ENCODE results near the gene BRPF1.

Gene BRPF1

GRCh38 chr3:9715764-9716437 is 15.6 kb upstream of the BRPF1 start:
- no peak overlapping the region for H3K27ac ChIP-seq (ENCODE audit: low read length)

GRCh38 chr3:9716801-9717555 is 14.6 kb upstream of the BRPF1 start:
- TF ChIP-seq EZH2phosphoT487 (IDR thresholded peaks at IDR 0.05; ENCODE audit: low read length) (no peak), CTCF (IDR thresholded peaks at IDR 0.05; ENCODE audit: low read length) (no peak), EZH2 (optimal IDR thresholded peaks at IDR 0.05; ENCODE audit: low read depth, low read length) (no peak)
- no peak overlapping the region for H3K9ac ChIP-seq (ENCODE audit: low read length)

More at GRCh38 chr3:9715764-9716437, 15.6 kb upstream of the BRPF1 start:
- no peaks in the 10 kb centered on the region for H3K9me2 ChIP-seq (replicated peaks; ENCODE audit: insufficient read depth, low read length)
- H3K36me3 ChIP-seq (replicated peaks; ENCODE audit: insufficient read depth, low read length): no peaks in the 10 kb centered on the region
- no peak for TF ChIP-seq EZH2phosphoT487 (IDR thresholded peaks at IDR 0.05; ENCODE audit: low read length)
- TF ChIP-seq CTCF (IDR thresholded peaks at IDR 0.05; ENCODE audit: low read length): no peak; the same call in 1 of the 2 replicates
- no peak for TF ChIP-seq EZH2 (optimal IDR thresholded peaks at IDR 0.05; ENCODE audit: low read depth, low read length)
- no peak overlapping the region for H3K9ac ChIP-seq (ENCODE audit: low read length)
- no peak overlapping the region for H3K4me3 ChIP-seq (ENCODE audit: low read length)
- H3K4me2 ChIP-seq (ENCODE audit: low read depth, low read length): no peak overlapping the region
- H3K9me3 ChIP-seq (replicated peaks; ENCODE audit: insufficient read depth, low read length): no peaks in the 10 kb centered on the region
- no peaks in the 10 kb centered on the region for H4K20me1 ChIP-seq (ENCODE audit: insufficient read depth, low read length)
- no peak for DNase-seq
- no peaks in the 10 kb centered on the region for H3K79me2 ChIP-seq (ENCODE audit: low read length)
- H2AFZ ChIP-seq (ENCODE audit: low read length): no peak overlapping the region
- no peaks in the 10 kb centered on the region for H3K4me1 ChIP-seq (ENCODE audit: low read length)
- H3K27me3 ChIP-seq (replicated peaks; ENCODE audit: insufficient read depth, low read length): no peaks in the 10 kb centered on the region
- no peaks in the 10 kb centered on the region for H3F3A ChIP-seq (ENCODE audit: insufficient read depth, low read length)

GRCh38 chr3:9717563-9717962 is 14.0 kb upstream of the BRPF1 start:
- Histone ChIP-seq H3K79me2 (ENCODE audit: low read length) (no peaks in the 10 kb centered on the region), H3K9ac (ENCODE audit: low read length) (no peak overlapping the region), H3K9me2 (replicated peaks; ENCODE audit: insufficient read depth, low read length) (no peaks in the 10 kb centered on the region), H3K4me3 (ENCODE audit: low read length) (no peak overlapping the region), H3K27me3 (replicated peaks; ENCODE audit: insufficient read depth, low read length) (no peaks in the 10 kb centered on the region), H3K4me2 (ENCODE audit: low read depth, low read length) (no peak overlapping the region), H3K36me3 (replicated peaks; ENCODE audit: insufficient read depth, low read length) (no peaks in the 10 kb centered on the region), H3K9me3 (replicated peaks; ENCODE audit: insufficient read depth, low read length) (no peaks in the 10 kb centered on the region), H4K20me1 (ENCODE audit: insufficient read depth, low read length) (no peaks in the 10 kb centered on the region), H3K4me1 (ENCODE audit: low read length) (no peaks in the 10 kb centered on the region), H2AFZ (ENCODE audit: low read length) (no peak overlapping the region), H3F3A (ENCODE audit: insufficient read depth, low read length) (no peaks in the 10 kb centered on the region), H3K27ac (ENCODE audit: low read length) (no peak overlapping the region)
- no peak for TF ChIP-seq EZH2phosphoT487 (IDR thresholded peaks at IDR 0.05; ENCODE audit: low read length)
- no peak for TF ChIP-seq EZH2 (optimal IDR thresholded peaks at IDR 0.05; ENCODE audit: low read depth, low read length)
- no peak for TF ChIP-seq CTCF (IDR thresholded peaks at IDR 0.05; ENCODE audit: low read length)
- no peak for DNase-seq

More at GRCh38 chr3:9716801-9717555, 14.6 kb upstream of the BRPF1 start:
- DNase-seq: no peak
- no peaks in the 10 kb centered on the region for H3K9me3 ChIP-seq (replicated peaks; ENCODE audit: insufficient read depth, low read length)
- no peak overlapping the region for H2AFZ ChIP-seq (ENCODE audit: low read length)
- H3K27ac ChIP-seq (ENCODE audit: low read length): no peak overlapping the region
- H3K9me2 ChIP-seq (replicated peaks; ENCODE audit: insufficient read depth, low read length): no peaks in the 10 kb centered on the region
- H3K36me3 ChIP-seq (replicated peaks; ENCODE audit: insufficient read depth, low read length): no peaks in the 10 kb centered on the region
- H4K20me1 ChIP-seq (ENCODE audit: insufficient read depth, low read length): no peaks in the 10 kb centered on the region
- no peak overlapping the region for H3K4me2 ChIP-seq (ENCODE audit: low read depth, low read length)
- no peak overlapping the region for H3K4me3 ChIP-seq (ENCODE audit: low read length)
- H3F3A ChIP-seq (ENCODE audit: insufficient read depth, low read length): no peaks in the 10 kb centered on the region
- H3K27me3 ChIP-seq (replicated peaks; ENCODE audit: insufficient read depth, low read length): no peaks in the 10 kb centered on the region
- no peaks in the 10 kb centered on the region for H3K79me2 ChIP-seq (ENCODE audit: low read length)
- no peaks in the 10 kb centered on the region for H3K4me1 ChIP-seq (ENCODE audit: low read length)
